Measurements from ENCODE around the gene PSMA7. TPM values are rescaled to one million over a fixed set of nuclear protein-coding genes. Genes with fewer than 3 reads are reported as not detected.

PSMA7 gene
- total RNA-seq, 1 experiment from 2014 or later, result 362 TPM

DNA sequence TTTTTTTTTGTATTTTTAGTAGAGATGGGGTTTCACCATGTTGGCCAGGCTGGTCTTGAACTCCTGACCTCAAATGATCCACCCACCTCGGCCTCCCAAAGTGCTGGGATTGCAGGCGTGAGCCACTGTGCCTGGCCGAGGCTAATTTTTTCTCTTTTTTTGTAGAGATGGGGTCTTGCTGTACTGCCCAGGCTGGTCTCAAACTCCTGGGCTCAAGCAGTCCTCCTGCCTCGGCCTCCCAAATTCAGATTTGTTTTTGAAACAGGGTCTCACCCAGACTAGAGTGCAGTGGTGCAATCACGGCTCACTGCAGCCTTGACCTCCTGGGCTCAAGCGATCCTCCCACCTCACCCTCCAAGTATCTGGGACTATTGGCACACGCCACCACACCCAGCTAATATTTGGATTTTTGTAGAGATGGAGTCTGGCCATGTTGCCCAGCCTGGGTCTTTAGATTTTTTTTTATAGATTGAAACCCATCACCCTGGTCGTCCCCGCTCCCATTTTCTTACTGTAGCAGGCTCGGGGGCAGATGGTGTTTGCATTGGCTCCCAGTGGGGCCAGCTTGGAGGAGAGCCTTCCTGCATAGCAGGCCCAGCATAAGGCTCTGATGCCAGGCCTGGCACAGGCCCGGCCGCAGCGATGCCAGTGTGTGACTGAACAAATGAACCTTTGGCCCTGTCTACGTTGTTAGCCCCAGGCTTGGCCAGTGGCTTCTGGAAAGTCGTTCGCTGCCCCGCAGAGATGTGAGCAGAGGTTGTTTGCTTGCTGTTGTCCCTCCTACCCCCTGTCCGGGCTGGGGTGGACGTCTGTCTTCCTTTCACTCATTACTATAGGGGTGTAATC is 35.3 kb upstream of the PSMA7 start:
- TF ChIP-seq, protein P1, sequence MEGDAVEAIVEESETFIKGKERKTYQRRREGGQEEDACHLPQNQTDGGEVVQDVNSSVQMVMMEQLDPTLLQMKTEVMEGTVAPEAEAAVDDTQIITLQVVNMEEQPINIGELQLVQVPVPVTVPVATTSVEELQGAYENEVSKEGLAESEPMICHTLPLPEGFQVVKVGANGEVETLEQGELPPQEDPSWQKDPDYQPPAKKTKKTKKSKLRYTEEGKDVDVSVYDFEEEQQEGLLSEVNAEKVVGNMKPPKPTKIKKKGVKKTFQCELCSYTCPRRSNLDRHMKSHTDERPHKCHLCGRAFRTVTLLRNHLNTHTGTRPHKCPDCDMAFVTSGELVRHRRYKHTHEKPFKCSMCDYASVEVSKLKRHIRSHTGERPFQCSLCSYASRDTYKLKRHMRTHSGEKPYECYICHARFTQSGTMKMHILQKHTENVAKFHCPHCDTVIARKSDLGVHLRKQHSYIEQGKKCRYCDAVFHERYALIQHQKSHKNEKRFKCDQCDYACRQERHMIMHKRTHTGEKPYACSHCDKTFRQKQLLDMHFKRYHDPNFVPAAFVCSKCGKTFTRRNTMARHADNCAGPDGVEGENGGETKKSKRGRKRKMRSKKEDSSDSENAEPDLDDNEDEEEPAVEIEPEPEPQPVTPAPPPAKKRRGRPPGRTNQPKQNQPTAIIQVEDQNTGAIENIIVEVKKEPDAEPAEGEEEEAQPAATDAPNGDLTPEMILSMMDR (IDR thresholded peaks at IDR 0.05; ENCODE audit: unreplicated experiment), result no peak
- DNase-seq (ENCODE audit: unreplicated experiment), result no peak
- peaks cover 40% of the 10 kb centered on the region for H3K36me3 Mint-ChIP-seq (ENCODE audit: insufficient read depth, unreplicated experiment)
- H3K4me1 Mint-ChIP-seq (ENCODE audit: insufficient read depth, unreplicated experiment), result no peaks in the 10 kb centered on the region
- H3K27me3 Mint-ChIP-seq (ENCODE audit: insufficient read depth, unreplicated experiment), result no peaks in the 10 kb centered on the region
- CTCF ChIA-PET, result no interaction called here
- no peak overlapping the region for H3K27ac Mint-ChIP-seq (ENCODE audit: low read depth, unreplicated experiment)
- intact Hi-C loops (cut with micrococcal nuclease), result no loop called here
- BruUV-seq (replicated peaks), result no TSS peak
- H3K4me3 Mint-ChIP-seq (ENCODE audit: unreplicated experiment), result no peak overlapping the region
- POLR2A ChIA-PET, result no interaction called here
- H3K9me3 Mint-ChIP-seq (ENCODE audit: unreplicated experiment), result no peaks in the 10 kb centered on the region

DNA sequence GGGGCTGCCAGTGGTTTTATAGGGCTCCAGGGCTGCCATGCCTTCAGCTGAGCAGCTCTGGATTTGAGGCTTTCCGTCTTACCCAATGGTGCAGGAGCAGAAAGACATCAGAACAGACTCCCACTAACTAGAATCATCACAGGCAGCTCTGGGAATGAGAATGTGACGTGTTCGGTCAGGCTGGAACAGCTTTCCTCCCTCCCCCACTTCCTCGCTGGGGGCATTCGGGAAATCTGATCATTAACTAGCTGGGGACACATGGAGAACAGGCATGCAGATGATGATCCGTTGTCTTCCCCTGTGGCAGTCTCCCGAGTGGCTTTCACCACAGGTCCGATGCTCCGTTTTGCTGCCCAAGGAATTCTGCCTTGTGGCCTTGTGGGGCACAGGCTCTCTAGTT is 34.1 kb upstream of the PSMA7 start:
- H3K27ac Mint-ChIP-seq (ENCODE audit: low read depth, unreplicated experiment), result no peak overlapping the region
- DNase-seq (ENCODE audit: unreplicated experiment), result no peak
- H3K36me3 Mint-ChIP-seq (ENCODE audit: insufficient read depth, unreplicated experiment), result peaks cover 39% of the 10 kb centered on the region
- H3K4me1 Mint-ChIP-seq (ENCODE audit: insufficient read depth, unreplicated experiment), result no peaks in the 10 kb centered on the region
- no peaks in the 10 kb centered on the region for H3K9me3 Mint-ChIP-seq (ENCODE audit: unreplicated experiment)
- no peak overlapping the region for H3K4me3 Mint-ChIP-seq (ENCODE audit: unreplicated experiment)
- TF ChIP-seq, protein P1 (IDR thresholded peaks at IDR 0.05; ENCODE audit: unreplicated experiment), result no peak
- CTCF ChIA-PET, result interaction anchor here (0.5 to 0.6 kb wide), 4 partner anchors 21 to 208 kb away, joined by 3 to 5 read pairs (median 3); no protein-coding TSS in a partner anchor
- intact Hi-C loops (cut with micrococcal nuclease), result no loop called here
- H3K27me3 Mint-ChIP-seq (ENCODE audit: insufficient read depth, unreplicated experiment), result no peaks in the 10 kb centered on the region
- POLR2A ChIA-PET, result interaction anchor here (0.8 to 1.0 kb wide), 3 partner anchors 10 to 111 kb away, joined by 3 to 4 read pairs (median 3); partner anchors contain the start of genes PSMA7 and SS18L1
- BruUV-seq (replicated peaks), result no TSS peak

DNA sequence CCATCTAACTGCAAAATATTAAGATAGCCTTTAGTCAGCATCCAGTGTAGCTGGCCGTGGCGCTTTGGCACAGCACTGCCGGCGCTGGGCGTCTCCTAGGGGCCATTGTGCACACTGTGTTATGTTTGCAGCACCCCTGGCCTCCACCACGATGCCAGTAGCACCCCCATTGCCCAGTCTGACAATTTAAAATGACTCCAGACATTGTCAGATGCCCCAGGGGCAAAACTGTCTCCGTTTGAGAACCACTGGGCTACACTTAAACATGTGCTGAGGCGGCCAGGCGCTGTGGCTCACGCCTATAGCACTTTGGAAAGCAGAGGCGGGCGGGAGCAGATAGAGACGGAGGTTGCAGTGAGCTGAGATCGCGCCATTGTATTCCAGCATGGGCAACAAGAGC is 33.7 kb upstream of the PSMA7 start:
- ChIA-PET CTCF (interaction anchor here (0.5 to 0.6 kb wide), 2 partner anchors 166 to 209 kb away, joined by 3 read pairs; no protein-coding TSS in a partner anchor), POLR2A (interaction anchor here (0.7 to 1.0 kb wide), 4 partner anchors 10 to 111 kb away, joined by 3 to 4 read pairs (median 3); partner anchors contain the start of genes PSMA7 and SS18L1)
- H3K9me3 Mint-ChIP-seq (ENCODE audit: unreplicated experiment), result no peaks in the 10 kb centered on the region
- H3K4me3 Mint-ChIP-seq (ENCODE audit: unreplicated experiment), result no peak overlapping the region
- H3K27ac Mint-ChIP-seq (ENCODE audit: low read depth, unreplicated experiment), result no peak overlapping the region
- H3K36me3 Mint-ChIP-seq (ENCODE audit: insufficient read depth, unreplicated experiment), result peaks cover 39% of the 10 kb centered on the region
- BruUV-seq (replicated peaks), result no TSS peak
- no peaks in the 10 kb centered on the region for H3K27me3 Mint-ChIP-seq (ENCODE audit: insufficient read depth, unreplicated experiment)
- intact Hi-C loops (cut with micrococcal nuclease), result no loop called here
- DNase-seq (ENCODE audit: unreplicated experiment), result no peak
- TF ChIP-seq, protein P1 (IDR thresholded peaks at IDR 0.05; ENCODE audit: unreplicated experiment), result no peak
- H3K4me1 Mint-ChIP-seq (ENCODE audit: insufficient read depth, unreplicated experiment), result no peaks in the 10 kb centered on the region

DNA sequence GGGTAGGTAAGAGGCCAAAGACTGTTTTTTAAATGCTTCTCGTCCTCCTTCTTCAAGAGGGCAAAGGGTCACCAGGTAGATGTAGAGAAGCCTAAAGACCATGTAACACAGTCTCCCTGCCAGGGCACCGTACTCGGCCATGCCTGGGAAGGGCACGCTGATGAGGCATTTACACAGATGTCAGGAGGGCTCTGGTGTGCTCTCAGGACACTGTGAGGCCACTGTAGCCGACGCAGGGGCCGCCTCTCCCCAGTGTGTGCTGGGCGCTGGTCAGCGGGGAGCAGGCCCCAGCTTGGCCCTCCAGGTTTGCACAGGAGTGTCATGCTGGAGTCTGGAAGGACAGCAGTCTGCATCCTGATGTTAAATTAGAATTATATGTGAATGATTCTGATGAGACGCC is 32.5 kb upstream of the PSMA7 start:
- intact Hi-C loops (cut with micrococcal nuclease), result no loop called here
- no peaks in the 10 kb centered on the region for H3K4me1 Mint-ChIP-seq (ENCODE audit: insufficient read depth, unreplicated experiment)

More for the DNA sequence above, 32.5 kb upstream of the PSMA7 start:
- TF ChIP-seq, protein P1 (IDR thresholded peaks at IDR 0.05; ENCODE audit: unreplicated experiment), result no peak
- Mint-ChIP-seq H3K27me3 (ENCODE audit: insufficient read depth, unreplicated experiment) (no peaks in the 10 kb centered on the region), H3K4me3 (ENCODE audit: unreplicated experiment) (no peak overlapping the region), H3K27ac (ENCODE audit: low read depth, unreplicated experiment) (no peak overlapping the region), H3K9me3 (ENCODE audit: unreplicated experiment) (no peaks in the 10 kb centered on the region), H3K36me3 (ENCODE audit: insufficient read depth, unreplicated experiment) (peaks cover 39% of the 10 kb centered on the region)
- CTCF ChIA-PET, result no interaction called here
- POLR2A ChIA-PET, result no interaction called here
- BruUV-seq (replicated peaks), result no TSS peak
- no peak for DNase-seq (ENCODE audit: unreplicated experiment)
